Endothelial cell of umbilical vein (primary cell): ENCODE data around the gene NR1H2. TPM values are rescaled to one million over a fixed set of nuclear protein-coding genes. Genes with fewer than 3 reads are reported as not detected.

ENCODE experiments used
- BruUV-seq: library from RNA; stranded (reverse); fragments of 400-500 nt; replicated peaks from 2 replicates; lab custom pipeline; 2021; lab: Mats Ljungman, UMichigan
- CTCF ChIA-PET: fragments of 300-600, 350-600 bp; sonication (Branson Sonifier 250); formaldehyde crosslinking; loops from one replicate; lab custom pipeline; 2021; ENCODE audit warnings: antibody characterized with exemption, inconsistent platforms; lab: Charles Lee
- POLR2A ChIA-PET: fragments of 300-600, 350-600 bp; sonication (Branson Sonifier 250); formaldehyde crosslinking; loops from one replicate; lab custom pipeline; 2021; ENCODE audit warnings: antibody characterized with exemption, inconsistent platforms; lab: Charles Lee
- DNase-seq: peaks from one replicate; pipeline ENCODE4 v3.0.0-alpha.2; 2011; ENCODE audit warnings: low read depth, low spot score
- FAIRE-seq: peaks from 2 replicates; lab custom pipeline; 2011; peaks lifted over from hg19 to GRCh38; lab: Jason Lieb, UNC
- H2AFZ ChIP-seq: 2 replicates; pipeline ENCODE4 v1.6.0; 2012; ENCODE audit warnings: low read depth, low read length, control low read depth, inconsistent platforms
- H3K27ac ChIP-seq: 2 replicates; pipeline ENCODE4 v1.5.1; 2011; ENCODE audit warnings: low read depth, mild to moderate bottlenecking, control low read depth, low read length, moderate library complexity; ENCODE audit not compliant: insufficient read depth
- H3K27me3 ChIP-seq, 2 experiments: 2 replicates each; pipeline versions ENCODE4 v1.6.0 to v1.6.1; 2011; ENCODE audit warnings: low read length in 2 of 2, mixed read lengths in 1 of 2; ENCODE audit not compliant: control insufficient read depth in 2 of 2, insufficient read depth in 2 of 2
- H3K36me3 ChIP-seq, 2 experiments: 2 replicates in 1 of 2; 3 replicates in 1 of 2; pipeline ENCODE4 v1.5.1; 2011; ENCODE audit warnings: low read length in 2 of 2, mild to moderate bottlenecking in 1 of 2, moderate library complexity in 1 of 2; ENCODE audit not compliant: control insufficient read depth in 2 of 2, insufficient read depth in 2 of 2; ENCODE audit errors: extremely low read depth in 1 of 2
- H3K4me1 ChIP-seq: 3 replicates; pipeline ENCODE4 v1.5.1; 2011; ENCODE audit warnings: mild to moderate bottlenecking, low read length; ENCODE audit not compliant: control insufficient read depth, insufficient read depth; ENCODE audit errors: extremely low read depth
- H3K4me2 ChIP-seq: 2 replicates; pipeline ENCODE4 v1.6.1; 2011; ENCODE audit warnings: low read length, control low read depth, mixed read lengths; ENCODE audit not compliant: insufficient read depth
- H3K4me3 ChIP-seq, 3 experiments: fragments of 200-600 bp in 1 of 3; sonication (generic), shearing (Covaris generic) in 1 of 3; replicated peaks in 1 of 3; 2 replicates each; pipeline ENCODE4 v1.5.1; 2011 to 2016; ENCODE audit warnings: control low read depth in 3 of 3, low read length in 3 of 3, mild to moderate bottlenecking in 2 of 3, inconsistent platforms in 1 of 3, low read depth in 1 of 3, moderate library complexity in 1 of 3; ENCODE audit not compliant: insufficient read depth in 1 of 3
- H3K79me2 ChIP-seq: 2 replicates; pipeline ENCODE4 v1.6.0; 2012; ENCODE audit warnings: low read length, inconsistent platforms; ENCODE audit not compliant: control insufficient read depth, insufficient read depth
- H3K9ac ChIP-seq: replicated peaks from 2 replicates; pipeline ENCODE3; 2011; ENCODE audit warnings: low read length, control low read depth; ENCODE audit not compliant: insufficient read depth; ENCODE audit errors: extremely low read depth
- H3K9me1 ChIP-seq: replicated peaks from 3 replicates; pipeline ENCODE4 v1.6.0; 2011; ENCODE audit warnings: mild to moderate bottlenecking, low read length; ENCODE audit not compliant: control insufficient read depth, insufficient read depth; ENCODE audit errors: extremely low read depth
- H3K9me3 ChIP-seq: replicated peaks from 2 replicates; pipeline ENCODE4 v1.5.1; 2012; ENCODE audit warnings: low read length, inconsistent platforms; ENCODE audit not compliant: control insufficient read depth, insufficient read depth
- H4K20me1 ChIP-seq: replicated peaks from 2 replicates; pipeline ENCODE3; 2011; ENCODE audit warnings: mild to moderate bottlenecking, low read length; ENCODE audit not compliant: control insufficient read depth, insufficient read depth; ENCODE audit errors: extremely low read depth
- CTCF ChIP-seq, 2 donors: IDR thresholded peaks; 1 replicate in 1 of 2; 2 replicates in 1 of 2; pipeline ENCODE4 v1.5.1; 2011; ENCODE audit warnings: low read length in 2 of 2, mild to moderate bottlenecking in 2 of 2, moderate library complexity in 2 of 2, control low read depth in 1 of 2, inconsistent platforms in 1 of 2, low read depth in 1 of 2; ENCODE audit not compliant: insufficient read depth in 1 of 2; ENCODE audit errors: extremely low read depth in 1 of 2
- EZH2 ChIP-seq: IDR thresholded peaks from 2 replicates; pipeline ENCODE4 v1.6.1; 2012; ENCODE audit warnings: borderline replicate concordance, low read depth, mild to moderate bottlenecking, moderate library complexity, low read length, inconsistent platforms; ENCODE audit not compliant: severe bottlenecking
- FOS ChIP-seq: IDR thresholded peaks from 2 replicates; pipeline ENCODE4 v1.6.1; 2011; ENCODE audit warnings: mild to moderate bottlenecking, low read length, moderate library complexity, borderline replicate concordance; ENCODE audit not compliant: insufficient read depth
- GATA2 ChIP-seq: IDR thresholded peaks from 2 replicates; pipeline ENCODE4 v1.7.0; 2011; ENCODE audit warnings: low read depth, mild to moderate bottlenecking, moderate library complexity, mixed read lengths, low read length; ENCODE audit not compliant: insufficient read length, insufficient read depth
- JUN ChIP-seq: IDR thresholded peaks from 2 replicates; pipeline ENCODE4 v1.6.1; 2011; ENCODE audit warnings: borderline replicate concordance, low read depth; ENCODE audit not compliant: insufficient read length, insufficient read depth
- MAX ChIP-seq: IDR thresholded peaks from 2 replicates; pipeline ENCODE4 v1.6.1; 2011; ENCODE audit not compliant: insufficient read depth, insufficient read length
- MYC ChIP-seq: IDR thresholded peaks from one replicate; pipeline ENCODE4 v1.6.1; 2011; ENCODE audit warnings: mild to moderate bottlenecking, low read depth, low read length
- POLR2A ChIP-seq: IDR thresholded peaks from 2 replicates; pipeline ENCODE4 v1.6.1; 2012; ENCODE audit warnings: low read depth, mild to moderate bottlenecking, control low read depth, low read length
- POLR2AphosphoS5 ChIP-seq: IDR thresholded peaks from 2 replicates; pipeline ENCODE4 v1.6.1; 2012; ENCODE audit warnings: low read depth, mild to moderate bottlenecking, control low read depth, low read length, moderate library complexity; ENCODE audit not compliant: insufficient read depth
- dilution Hi-C: fragments of 300-500 bp; cut with MboI; formaldehyde crosslinking; loops from one replicate; pipeline ENCODE4 v1.15.0; 2019; ENCODE audit warnings: low sequenced_read_pairs; ENCODE audit not compliant: extremely low pct_ligation_motif_present
- intact Hi-C: fragments of 100-400 bp; cut with micrococcal nuclease; formaldehyde crosslinking; loops from one replicate; pipeline ENCODE4 v1.10.0; 2022
- polyA plus RNA-seq, 4 experiments: library from polyadenylated mRNA; depleted of rRNA in 3 of 4; stranded (reverse) in 3 of 4; unstranded in 1 of 4; fragments of >200 nt; gene quantifications; 2 replicates each; pipeline versions ENCODE4 v1.2.1 to v1.2.3, GENCODE V29; 2011 to 2012; ENCODE audit warnings: missing spikeins in 1 of 4
- total RNA-seq: library from RNA; stranded (reverse); gene quantifications from 2 replicates; pipeline ENCODE4 v1.2.3, GENCODE V29; 2021

NR1H2 gene
- total and polyA plus RNA-seq, 2 donors (not counting 3 experiments of a cell fraction or from before 2014, with no cell fraction given): 46.7 to 48.4 TPM

DNA sequence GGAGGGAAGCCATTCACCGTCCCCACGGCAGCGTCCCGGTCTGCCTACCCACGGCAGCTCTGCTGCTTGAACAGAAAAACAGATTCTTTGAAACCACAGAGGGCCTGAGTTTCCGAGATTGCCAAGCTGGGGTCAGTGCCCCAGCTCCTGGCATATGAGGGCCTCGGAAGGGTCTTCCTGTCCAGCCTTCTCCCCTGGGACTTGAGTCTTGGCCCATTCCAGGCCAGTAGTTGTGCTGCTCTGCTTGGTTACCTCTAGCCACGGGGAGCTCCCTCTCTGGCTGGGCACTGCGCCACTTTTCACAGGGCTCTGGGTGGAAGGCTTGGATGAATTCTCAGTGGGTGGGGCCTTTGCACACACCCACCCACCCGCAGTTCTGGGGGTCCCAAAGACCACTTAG lies 33.9 kb downstream of the NR1H2 start:
- Histone ChIP-seq H3K9ac (no peak overlapping the region), H3K27me3 (no peaks in the 10 kb centered on the region), H3K4me2 (no peak overlapping the region), H3K9me3 (no peaks in the 10 kb centered on the region), H3K27ac (no peak overlapping the region), H4K20me1 (no peaks in the 10 kb centered on the region), H2AFZ (no peak overlapping the region), H3K4me1 (no peaks in the 10 kb centered on the region), H3K36me3 (peaks cover 0 to 3% of the 10 kb centered on the region in 2 experiments), H3K4me3 (no peak overlapping the region), H3K9me1 (no peaks in the 10 kb centered on the region), H3K79me2 (no peaks in the 10 kb centered on the region)
- TF ChIP-seq FOS (no peak), POLR2A (no peak), MAX (no peak), MYC (no peak), GATA2 (no peak), POLR2AphosphoS5 (no peak), JUN (no peak), EZH2 (no peak), CTCF (IDR thresholded peaks at IDR 0.05; ENCODE audit: extremely low read depth in 1 of 2, insufficient read depth in 1 of 2, low read depth in 1 of 2, low read length in 2 of 2) (no peak)
- intact Hi-C loops (no loop called here), dilution Hi-C loops (no loop called here)
- ChIA-PET POLR2A (no interaction called here), CTCF (interaction anchor here (1.3 to 1.4 kb wide), 2 partner anchors 41 to 53 kb away, joined by 3 to 11 read pairs; no protein-coding TSS in a partner anchor)
- BruUV-seq: no TSS peak
- no peak for FAIRE-seq
- no peak for DNase-seq
